ENCODE results near the gene CNTNAP2. TPM values are rescaled to one million over a fixed set of nuclear protein-coding genes. Genes with fewer than 3 reads are reported as not detected.
"Not testable (repeated sequence)": the region's sequence is repeated elsewhere in the genome, so short reads cannot be mapped to it uniquely, and the experiment has no call there.

CNTNAP2 gene
- total RNA-seq, 2 experiments from 2014 or later, result not detected

DNA sequence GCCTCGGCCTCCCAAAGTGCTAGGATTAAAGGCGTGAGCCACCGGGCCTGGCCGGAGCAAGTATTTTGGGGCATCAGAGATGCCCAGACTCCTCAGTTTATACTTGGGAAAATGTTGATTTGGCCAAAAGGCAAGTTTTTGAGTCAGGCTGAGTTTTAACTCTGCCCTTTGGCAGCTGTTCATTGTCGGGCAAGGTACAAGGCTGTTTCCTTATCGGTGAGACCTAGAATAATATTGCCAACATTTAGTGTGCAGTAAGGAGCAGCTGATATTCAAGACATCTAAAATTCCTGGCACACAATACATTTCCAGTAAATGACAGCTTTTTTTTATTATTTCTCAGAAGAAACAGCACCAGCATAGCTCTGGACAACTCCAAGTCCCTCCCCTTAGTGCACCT is 2326.3 kb downstream of the CNTNAP2 start:
- H3K4me1 Mint-ChIP-seq (ENCODE audit: low read depth), result no peaks in the 10 kb centered on the region
- no peak for DNase-seq
- POLR2A ChIA-PET, result no interaction called here
- peaks cover 3% of the 10 kb centered on the region for H3K27me3 Mint-ChIP-seq (ENCODE audit: low read depth)
- H3K9me3 Mint-ChIP-seq (ENCODE audit: insufficient read depth), result no peaks in the 10 kb centered on the region
- no peak overlapping the region for H3K4me3 Mint-ChIP-seq
- CTCF ChIA-PET, result no interaction called here
- no peak for ATAC-seq
- H3K27ac Mint-ChIP-seq, result no peak overlapping the region
- no peaks in the 10 kb centered on the region for H3K36me3 Mint-ChIP-seq (ENCODE audit: low read depth)

DNA sequence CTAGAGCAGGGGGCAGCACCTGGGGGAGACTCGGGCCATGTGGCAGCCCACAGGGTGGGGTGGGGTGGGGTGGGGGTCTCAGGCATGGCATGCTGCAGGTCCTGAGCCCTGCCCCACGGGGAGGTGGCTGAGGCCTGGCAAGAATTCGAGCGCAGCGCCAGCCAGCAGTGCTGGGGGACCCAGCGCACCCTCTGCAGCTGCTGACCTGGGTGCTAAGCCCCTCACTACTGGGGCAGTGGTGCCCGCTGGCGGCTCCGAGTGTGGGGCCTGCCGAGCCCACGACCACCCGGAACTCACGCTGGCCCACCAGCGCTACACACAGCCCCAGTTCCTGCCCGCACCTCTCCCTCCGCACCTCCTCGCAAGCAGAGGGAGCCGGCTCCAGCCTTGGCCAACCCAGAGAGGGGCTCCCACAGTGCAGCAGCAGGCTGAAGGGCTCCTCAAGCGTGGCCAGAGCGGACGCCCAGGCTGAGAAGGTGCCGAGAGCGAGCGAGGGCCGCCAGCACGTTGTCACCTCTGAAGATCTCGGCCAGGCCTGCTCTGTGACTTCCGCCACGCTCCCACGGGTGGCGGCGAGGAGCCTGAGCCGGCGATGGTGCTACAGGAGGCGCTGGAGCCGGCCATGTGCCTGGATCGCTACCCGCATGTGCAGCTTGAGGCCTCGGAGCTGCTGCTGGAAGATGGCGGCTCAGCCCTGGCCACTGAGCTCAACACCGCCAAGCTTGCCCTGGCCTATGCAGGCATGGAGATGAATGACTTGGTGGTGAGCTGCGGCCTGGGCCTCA is 2328.9 kb downstream of the CNTNAP2 start:
- Mint-ChIP-seq H3K27me3 (ENCODE audit: low read depth) (no peaks in the 10 kb centered on the region), H3K4me1 (ENCODE audit: low read depth) (no peaks in the 10 kb centered on the region), H3K36me3 (ENCODE audit: low read depth) (no peaks in the 10 kb centered on the region), H3K27ac (no peak overlapping the region), H3K4me3 (no peak overlapping the region), H3K9me3 (ENCODE audit: insufficient read depth) (no peaks in the 10 kb centered on the region)
- DNase-seq (no peak), ATAC-seq (no peak)
- ChIA-PET POLR2A (no interaction called here), CTCF (no interaction called here)

DNA sequence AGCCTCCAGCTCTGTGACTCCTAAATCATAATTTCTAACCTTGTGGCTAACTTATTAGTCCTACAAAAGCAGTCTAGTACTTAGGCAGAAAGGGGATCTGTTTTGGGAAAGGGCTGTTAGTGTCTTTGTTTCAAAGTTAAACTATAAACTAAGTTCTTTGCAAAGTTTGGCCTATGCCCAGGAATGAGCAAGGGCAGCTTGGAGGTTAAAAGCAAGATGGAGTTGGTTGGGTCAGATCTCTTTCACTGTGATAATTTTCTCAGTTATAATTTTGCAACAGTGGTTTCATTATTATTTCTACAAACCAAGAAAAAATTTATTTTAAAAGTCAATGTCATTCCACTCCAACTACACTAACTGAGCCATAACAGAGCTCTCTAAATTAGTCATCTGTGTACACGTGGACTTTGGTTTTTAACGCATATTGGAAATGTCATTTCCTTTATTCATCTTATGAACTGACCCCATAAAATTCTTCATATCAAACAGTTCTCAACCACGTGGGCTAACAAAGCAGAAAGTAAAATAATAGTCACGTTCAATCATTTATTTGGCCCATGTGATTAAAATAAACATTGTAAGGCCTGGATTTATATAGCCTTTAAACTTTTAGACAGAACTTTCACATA is 2330.7 kb downstream of the CNTNAP2 start:
- Mint-ChIP-seq H3K36me3 (ENCODE audit: low read depth) (no peaks in the 10 kb centered on the region), H3K4me1 (ENCODE audit: low read depth) (no peaks in the 10 kb centered on the region), H3K27ac (no peak overlapping the region), H3K27me3 (ENCODE audit: low read depth) (no peaks in the 10 kb centered on the region), H3K4me3 (no peak overlapping the region), H3K9me3 (ENCODE audit: insufficient read depth) (no peaks in the 10 kb centered on the region)
- ChIA-PET POLR2A (no interaction called here), CTCF (no interaction called here)
- no peak for ATAC-seq
- DNase-seq, result no peak

DNA sequence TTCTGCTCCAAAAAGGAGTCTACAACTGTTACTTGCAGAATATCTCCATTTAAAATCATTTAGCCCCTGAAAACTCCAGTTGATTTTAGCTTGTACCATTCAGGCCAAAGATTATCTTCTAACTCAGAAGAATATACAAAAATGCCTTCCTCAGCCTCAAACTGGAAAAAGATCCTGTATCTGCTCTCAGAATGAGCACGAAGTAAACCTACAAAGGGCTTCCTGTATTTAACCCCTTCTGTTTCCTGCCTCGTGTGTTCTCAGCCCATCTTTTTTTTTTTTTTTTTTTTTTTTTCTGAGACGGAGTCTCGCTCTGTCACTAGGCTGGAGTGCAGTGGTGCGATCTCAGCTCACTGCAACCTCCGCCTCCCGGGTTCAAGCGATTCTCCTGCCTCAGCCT is 2334.9 kb downstream of the CNTNAP2 start:
- CTCF ChIA-PET; H3K27me3 Mint-ChIP-seq (ENCODE audit: low read depth); POLR2A ChIA-PET; H3K4me3 Mint-ChIP-seq; H3K36me3 Mint-ChIP-seq (ENCODE audit: low read depth); H3K4me1 Mint-ChIP-seq (ENCODE audit: low read depth); DNase-seq; ATAC-seq; H3K27ac Mint-ChIP-seq; H3K9me3 Mint-ChIP-seq (ENCODE audit: insufficient read depth): not testable (repeated sequence)

DNA sequence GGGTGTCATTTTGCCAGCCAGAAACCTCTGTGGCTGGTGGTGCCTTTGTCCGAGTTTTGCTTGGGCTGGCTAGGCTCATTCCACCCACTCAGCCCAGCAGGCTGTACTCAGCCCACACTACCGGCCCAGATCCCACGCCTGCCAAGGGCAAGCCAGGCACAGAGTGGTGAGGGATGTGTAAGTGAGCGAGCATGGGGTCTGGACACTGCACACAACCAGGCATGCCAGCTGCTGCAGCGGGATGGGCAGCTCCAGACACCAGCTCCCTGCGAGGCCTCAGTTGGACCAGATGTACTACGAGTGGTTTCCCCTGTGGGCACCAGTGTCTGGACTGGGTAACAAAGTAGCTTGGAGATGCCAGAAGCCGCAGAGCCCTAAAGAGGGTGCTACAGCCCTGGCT is 2339.8 kb downstream of the CNTNAP2 start:
- CTCF ChIA-PET, result no interaction called here

DNA sequence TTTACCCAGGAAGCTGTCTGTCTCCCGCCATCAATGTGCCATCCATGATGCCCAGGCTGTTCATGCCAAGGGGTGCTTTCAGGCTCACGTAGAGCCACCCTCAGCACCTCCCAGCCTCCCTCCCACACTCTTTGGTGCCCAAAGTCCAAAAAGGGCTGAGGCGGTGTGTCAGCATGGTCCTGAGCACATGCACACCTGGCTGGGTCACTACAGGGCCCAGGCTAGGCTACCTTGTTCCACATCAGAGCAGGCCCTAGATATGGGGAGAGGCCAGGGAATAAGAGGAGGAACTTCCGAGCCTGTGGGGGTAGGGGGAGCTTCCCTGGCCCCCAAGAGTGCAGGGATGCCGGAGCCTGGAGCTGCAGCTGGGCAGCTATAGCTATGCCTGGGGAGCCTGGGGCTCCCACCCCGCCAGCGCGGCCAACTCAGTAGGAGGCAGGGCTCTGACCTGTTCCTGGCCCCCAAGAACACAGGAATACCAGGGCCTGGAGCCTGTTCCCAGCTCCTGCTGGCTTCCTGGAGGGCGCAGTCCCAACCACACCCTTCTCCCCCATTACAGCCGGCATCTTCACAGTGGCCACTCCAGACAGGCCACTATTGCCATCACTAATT is 2340.8 kb downstream of the CNTNAP2 start:
- POLR2A ChIA-PET, result no interaction called here
- H3K4me1 Mint-ChIP-seq (ENCODE audit: low read depth), result no peaks in the 10 kb centered on the region
- no peak overlapping the region for H3K4me3 Mint-ChIP-seq
- CTCF ChIA-PET, result no interaction called here
- DNase-seq (no peak), ATAC-seq (no peak)
- H3K27me3 Mint-ChIP-seq (ENCODE audit: low read depth), result no peaks in the 10 kb centered on the region
- H3K27ac Mint-ChIP-seq, result no peak overlapping the region
- H3K9me3 Mint-ChIP-seq (ENCODE audit: insufficient read depth), result no peaks in the 10 kb centered on the region
- H3K36me3 Mint-ChIP-seq (ENCODE audit: low read depth), result no peaks in the 10 kb centered on the region

More for the DNA sequence above, 2339.8 kb downstream of the CNTNAP2 start:
- Mint-ChIP-seq H3K27me3 (ENCODE audit: low read depth) (no peaks in the 10 kb centered on the region), H3K4me1 (ENCODE audit: low read depth) (no peaks in the 10 kb centered on the region), H3K4me3 (no peak overlapping the region), H3K27ac (no peak overlapping the region), H3K36me3 (ENCODE audit: low read depth) (no peaks in the 10 kb centered on the region), H3K9me3 (ENCODE audit: insufficient read depth) (no peaks in the 10 kb centered on the region)
- ATAC-seq, result no peak
- no peak for DNase-seq
- POLR2A ChIA-PET, result no interaction called here

DNA sequence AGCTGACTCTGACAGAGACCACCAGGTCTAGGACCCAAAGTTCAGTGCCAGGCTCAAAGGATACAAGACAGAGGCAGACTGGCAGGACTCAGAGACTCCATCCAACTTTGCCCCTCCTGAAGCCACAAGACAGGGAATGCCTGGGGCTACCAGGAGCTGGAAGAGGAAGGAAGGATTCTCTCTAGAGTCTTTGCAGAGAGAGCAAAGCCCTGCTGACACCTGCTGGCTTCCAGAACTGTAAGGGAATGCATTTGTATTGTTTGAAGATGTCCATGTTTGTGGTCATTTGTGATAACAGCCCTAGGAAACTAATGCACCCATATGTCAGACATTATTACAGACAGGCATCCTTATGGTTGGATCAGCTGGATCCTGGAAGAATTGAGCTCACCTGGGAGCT is 2341.7 kb downstream of the CNTNAP2 start:
- DNase-seq, result no peak
- Mint-ChIP-seq H3K9me3 (ENCODE audit: insufficient read depth) (no peaks in the 10 kb centered on the region), H3K4me3 (no peak overlapping the region), H3K36me3 (ENCODE audit: low read depth) (no peaks in the 10 kb centered on the region), H3K27ac (no peak overlapping the region), H3K27me3 (ENCODE audit: low read depth) (no peaks in the 10 kb centered on the region), H3K4me1 (ENCODE audit: low read depth) (no peaks in the 10 kb centered on the region)
- CTCF ChIA-PET, result interaction anchor here (1.1 kb wide), 1 partner anchor 47 kb away, joined by 3 read pairs; no protein-coding TSS in a partner anchor
- ATAC-seq, result no peak
- POLR2A ChIA-PET, result no interaction called here

DNA sequence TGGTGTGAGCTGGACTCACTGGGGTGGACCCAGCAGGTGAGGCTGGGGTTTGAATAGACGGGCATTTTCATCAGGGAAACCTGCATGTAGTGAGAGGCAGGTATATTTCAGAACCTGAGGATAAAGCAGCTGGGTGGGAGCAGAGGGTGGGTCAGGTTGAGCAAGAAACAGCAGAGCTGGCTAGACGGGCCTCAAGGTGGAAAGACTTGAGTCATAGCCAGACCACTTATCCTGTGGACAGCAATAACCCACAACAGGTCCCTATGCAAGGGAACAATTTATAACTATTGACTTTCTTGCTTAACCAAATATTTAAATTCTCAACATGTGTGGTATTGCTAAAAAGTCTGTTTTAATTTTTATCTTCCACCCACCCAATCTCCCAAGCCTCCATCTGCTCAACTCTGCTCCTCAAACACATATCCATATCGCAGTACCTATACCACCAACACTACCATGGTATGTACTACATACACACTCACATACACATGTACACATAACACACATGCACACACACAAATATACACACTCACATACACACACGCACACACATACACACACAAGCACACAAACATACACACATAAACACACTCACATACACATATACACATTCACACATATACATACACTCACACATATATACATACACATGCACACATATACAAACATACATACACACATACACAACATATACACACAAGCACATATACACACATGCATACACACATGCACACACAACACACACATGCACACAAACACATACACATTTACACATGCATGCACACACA is 2345.0 kb downstream of the CNTNAP2 start:
- ChIA-PET CTCF (no interaction called here), POLR2A (no interaction called here)
- H3K4me1 Mint-ChIP-seq (ENCODE audit: low read depth), result no peaks in the 10 kb centered on the region

DNA sequence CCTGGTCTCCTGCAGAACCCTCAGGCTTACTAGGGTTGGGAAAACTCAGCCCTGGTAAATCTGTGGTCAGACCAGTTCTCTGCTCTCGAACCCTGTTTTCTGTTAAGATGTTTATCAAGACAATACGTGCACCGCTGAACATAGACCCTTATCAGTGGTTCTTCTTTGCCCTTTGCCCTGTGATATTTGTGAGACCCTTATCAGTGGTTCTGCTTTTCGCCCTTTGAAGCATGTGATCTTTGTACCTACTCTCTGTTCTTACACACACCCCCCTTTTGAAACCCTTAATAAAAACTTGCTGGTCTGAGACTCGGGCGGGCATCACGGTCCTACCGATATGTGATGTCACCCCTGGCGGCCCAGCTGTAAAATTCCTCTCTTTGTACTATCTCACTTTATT is 2346.2 kb downstream of the CNTNAP2 start:
- H3K4me3 Mint-ChIP-seq; ATAC-seq; DNase-seq; H3K27ac Mint-ChIP-seq; H3K4me1 Mint-ChIP-seq (ENCODE audit: low read depth); H3K36me3 Mint-ChIP-seq (ENCODE audit: low read depth); CTCF ChIA-PET; H3K27me3 Mint-ChIP-seq (ENCODE audit: low read depth); H3K9me3 Mint-ChIP-seq (ENCODE audit: insufficient read depth); POLR2A ChIA-PET: not testable (repeated sequence)

More for the DNA sequence above, 2345.0 kb downstream of the CNTNAP2 start:
- ATAC-seq, result no peak
- DNase-seq, result no peak
- Mint-ChIP-seq H3K36me3 (ENCODE audit: low read depth) (no peaks in the 10 kb centered on the region), H3K9me3 (ENCODE audit: insufficient read depth) (no peaks in the 10 kb centered on the region), H3K27ac (no peak overlapping the region), H3K27me3 (ENCODE audit: low read depth) (no peaks in the 10 kb centered on the region), H3K4me3 (no peak overlapping the region)

DNA sequence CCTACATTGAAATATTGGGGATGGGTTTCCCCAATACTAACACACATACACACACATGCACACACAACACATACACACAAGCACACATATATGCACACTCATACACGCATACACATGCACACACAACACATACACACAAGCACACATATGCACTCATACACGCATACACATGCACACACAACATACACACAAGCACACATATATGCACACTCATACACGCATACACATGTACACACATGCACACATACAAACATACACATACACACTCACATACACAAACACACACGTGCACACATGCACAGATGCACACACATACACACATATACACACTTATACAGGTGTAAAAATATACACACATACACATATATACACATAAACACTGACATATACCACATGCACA is 2346.6 kb downstream of the CNTNAP2 start:
- CTCF ChIA-PET, result no interaction called here
- no peak for ATAC-seq
- H3K36me3 Mint-ChIP-seq (ENCODE audit: low read depth), result no peaks in the 10 kb centered on the region
- no peaks in the 10 kb centered on the region for H3K9me3 Mint-ChIP-seq (ENCODE audit: insufficient read depth)
- H3K27ac Mint-ChIP-seq, result no peak overlapping the region
- no peak for DNase-seq
- no peak overlapping the region for H3K4me3 Mint-ChIP-seq
- POLR2A ChIA-PET, result no interaction called here
- H3K27me3 Mint-ChIP-seq (ENCODE audit: low read depth), result no peaks in the 10 kb centered on the region
- no peaks in the 10 kb centered on the region for H3K4me1 Mint-ChIP-seq (ENCODE audit: low read depth)

DNA sequence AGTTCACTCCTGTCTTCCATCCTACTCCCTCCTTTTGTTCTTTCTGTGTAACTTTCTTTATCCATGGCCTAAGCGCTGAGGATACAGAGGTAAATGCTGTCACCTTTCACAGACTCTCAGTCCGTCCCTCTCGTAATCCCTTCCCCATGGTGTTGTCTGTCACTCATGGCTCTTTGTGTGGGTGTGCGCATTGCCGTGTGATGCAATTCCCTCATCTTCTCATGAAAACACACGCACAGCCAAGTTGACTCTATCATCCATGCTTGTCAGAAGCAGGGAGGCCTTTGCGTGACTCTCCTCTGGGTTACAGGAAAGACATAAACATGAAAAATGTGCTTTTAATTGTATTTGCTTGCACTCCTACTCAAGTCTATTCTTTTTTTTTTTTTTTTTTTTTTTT is 2348.3 kb downstream of the CNTNAP2 start:
- no peaks in the 10 kb centered on the region for H3K27me3 Mint-ChIP-seq (ENCODE audit: low read depth)
- H3K27ac Mint-ChIP-seq, result no peak overlapping the region
- ChIA-PET CTCF (no interaction called here), POLR2A (no interaction called here)
- no peaks in the 10 kb centered on the region for H3K9me3 Mint-ChIP-seq (ENCODE audit: insufficient read depth)
- H3K36me3 Mint-ChIP-seq (ENCODE audit: low read depth), result no peaks in the 10 kb centered on the region
- ATAC-seq, result no peak
- DNase-seq, result no peak
- H3K4me3 Mint-ChIP-seq, result no peak overlapping the region
- no peaks in the 10 kb centered on the region for H3K4me1 Mint-ChIP-seq (ENCODE audit: low read depth)

DNA sequence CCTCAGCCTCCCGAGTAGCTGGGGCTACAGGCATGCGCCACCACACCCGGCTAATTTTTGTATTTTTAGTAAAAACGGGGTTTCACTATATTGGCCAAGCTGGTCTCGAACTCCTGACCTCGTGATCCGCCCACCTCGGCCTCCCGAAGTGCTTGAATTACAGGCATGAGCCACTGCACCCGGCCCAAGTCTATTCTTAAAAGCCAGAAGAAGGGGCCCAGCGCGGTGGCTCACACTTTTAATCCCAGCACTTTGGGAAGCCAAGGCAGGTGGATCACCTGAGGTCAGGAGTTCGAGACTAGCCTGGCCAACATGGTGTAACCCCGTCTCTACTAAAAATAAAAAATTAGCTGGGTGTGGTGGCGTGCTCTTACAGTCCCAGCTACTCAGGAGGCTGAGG is 2348.8 kb downstream of the CNTNAP2 start:
- H3K36me3 Mint-ChIP-seq (ENCODE audit: low read depth); CTCF ChIA-PET; POLR2A ChIA-PET: not testable (repeated sequence)

More for the DNA sequence above, 2348.8 kb downstream of the CNTNAP2 start:
- not testable (repeated sequence) for H3K27ac Mint-ChIP-seq; H3K4me1 Mint-ChIP-seq (ENCODE audit: low read depth); H3K27me3 Mint-ChIP-seq (ENCODE audit: low read depth); H3K9me3 Mint-ChIP-seq (ENCODE audit: insufficient read depth); DNase-seq; ATAC-seq; H3K4me3 Mint-ChIP-seq
